GM08714 (cell line): ENCODE measurements around the gene CCDC106.
A peak's percentile ranks its signal among the peaks of the same experiment; 100 is the strongest.

ENCODE experiments used
- H3K4me3 ChIP-seq: fragments of 200-500 bp; sonication (Bioruptor generic); 2 replicates; pipeline ENCODE4 v1.5.1; 2014; ENCODE audit warnings: mild to moderate bottlenecking, low read length, inconsistent platforms
- ZNF274 ChIP-seq: IDR thresholded peaks from 2 replicates; pipeline ENCODE4 v1.6.1; 2012; ENCODE audit warnings: mild to moderate bottlenecking, low read depth, low read length

The CCDC106 gene

GRCh38 chr19:55672418-55672817 lies 24.4 kb downstream of the CCDC106 start:
- H3K4me3 ChIP-seq, result no peak overlapping the region
- no peak for TF ChIP-seq ZNF274

- no peak for TF ChIP-seq ZNF274
- H3K4me3 ChIP-seq, result no peak overlapping the region
Observed at GRCh38 chr19:55673465-55673864, 25.5 kb downstream of the CCDC106 start.

GRCh38 chr19:55673889-55674288 lies 25.9 kb downstream of the CCDC106 start:
- no peak overlapping the region for H3K4me3 ChIP-seq
- no peak for TF ChIP-seq ZNF274

- no peak for TF ChIP-seq ZNF274
- peak overlapping the region; percentile 32 for H3K4me3 ChIP-seq
Observed at GRCh38 chr19:55674459-55674840, 26.4 kb downstream of the CCDC106 start.

GRCh38 chr19:55674841-55675660 lies 27.0 kb downstream of the CCDC106 start, which contains the start of gene EPN1:
TSS of gene EPN1 (plus strand) at chr19:55675226. CDS start at chr19:55678628, 3,402 bp downstream.
- H3K4me3 ChIP-seq, result peak within 1 kb of the TSS; percentile 84
- TF ChIP-seq ZNF274, result no peak

- peak overlapping the region; percentile 84 for H3K4me3 ChIP-seq
- TF ChIP-seq ZNF274, result no peak
Observed at GRCh38 chr19:55675661-55676354, 27.8 kb downstream of the CCDC106 start.

GRCh38 chr19:55676383-55676782 lies 28.4 kb downstream of the CCDC106 start:
- H3K4me3 ChIP-seq, result peak overlapping the region; percentile 84
- no peak for TF ChIP-seq ZNF274

GRCh38 chr19:55676889-55677505 lies 29.0 kb downstream of the CCDC106 start:
- TF ChIP-seq ZNF274, result no peak
- peak overlapping the region; percentile 84 for H3K4me3 ChIP-seq

GRCh38 chr19:55677572-55678028 lies 29.6 kb downstream of the CCDC106 start:
- TF ChIP-seq ZNF274, result no peak
- peak overlapping the region; percentile 84; the same call in 1 of the 2 replicates for H3K4me3 ChIP-seq

GRCh38 chr19:55678121-55678671 lies 30.2 kb downstream of the CCDC106 start:
- TF ChIP-seq ZNF274, result no peak
- peak overlapping the region; percentile 84; the same call in 1 of the 2 replicates for H3K4me3 ChIP-seq

GRCh38 chr19:55679343-55680257 lies 31.6 kb downstream of the CCDC106 start:
- no peak overlapping the region for H3K4me3 ChIP-seq
- TF ChIP-seq ZNF274, result no peak

GRCh38 chr19:55680339-55681130 lies 32.5 kb downstream of the CCDC106 start:
- no peak overlapping the region for H3K4me3 ChIP-seq
- TF ChIP-seq ZNF274, result no peak
